Suprapubic skin (tissue), 4 donors: ENCODE results near the gene PFN3. TPM values are rescaled to one million over a fixed set of nuclear protein-coding genes. Genes with fewer than 3 reads are reported as not detected.

Experiments used
- DNase-seq, 2 donors: peaks; one replicate each; pipeline ENCODE4 v3.0.0-alpha.2; 2019; ENCODE audit warnings: low spot score in 2 of 2
- H3K27ac ChIP-seq: fragments of 200-600 bp; sonication (generic); one replicate; pipeline ENCODE4 v1.5.1; 2019
- H3K27me3 ChIP-seq: fragments of 200-600 bp; sonication (generic); one replicate; pipeline ENCODE4 v1.5.1; 2019
- H3K36me3 ChIP-seq: fragments of 200-600 bp; sonication (generic); one replicate; pipeline ENCODE4 v1.5.1; 2019
- H3K4me1 ChIP-seq: fragments of 200-600 bp; sonication (generic); one replicate; pipeline ENCODE4 v1.5.1; 2019
- H3K4me3 ChIP-seq: fragments of 200-600 bp; sonication (generic); one replicate; pipeline ENCODE4 v1.5.1; 2019; ENCODE audit warnings: mild to moderate bottlenecking
- H3K9me3 ChIP-seq: fragments of 200-600 bp; sonication (generic); one replicate; pipeline ENCODE4 v1.5.1; 2019
- EP300 ChIP-seq: sonication (generic); formaldehyde crosslinking; IDR thresholded peaks from one replicate; pipeline ENCODE4 v1.6.1; 2017; ENCODE audit warnings: antibody characterized with exemption
- POLR2A ChIP-seq, 2 donors: fragments of 450-650 bp; IDR thresholded peaks; one replicate each; pipeline ENCODE4 v1.6.1; 2017; ENCODE audit warnings: antibody characterized with exemption in 2 of 2, mild to moderate bottlenecking in 2 of 2, moderate library complexity in 2 of 2
- POLR2AphosphoS5 ChIP-seq, 3 donors: sonication (generic); formaldehyde crosslinking; IDR thresholded peaks; one replicate each; pipeline ENCODE4 v1.6.1; 2017; ENCODE audit warnings: antibody characterized with exemption in 3 of 3
- WGBS: methylation state at CpG from one replicate; pipeline ENCODE4 v1.1.5; 2018; 5-methylcytosine and 5-hydroxymethylcytosine counted together
- total RNA-seq, 4 donors: library from RNA; depleted of rRNA; stranded (reverse); fragments of >200 nt; gene quantifications; one replicate each; pipeline ENCODE4 v1.1.0, GENCODE V29; 2016
- TF ChIP-seq, protein P1 (sequence below), 2 donors: fragments of 200-600 bp in 1 of 2; fragments of 450-650 bp in 1 of 2; sonication (generic) in 1 of 2; IDR thresholded peaks; one replicate each; pipeline ENCODE4 v1.5.1; 2016 to 2019; ENCODE audit warnings: antibody characterized with exemption in 2 of 2, mild to moderate bottlenecking in 1 of 2, moderate library complexity in 1 of 2

Gene PFN3
- total RNA-seq, 4 donors from 2014 or later: not detected

GRCh38 chr5:177412603-177413233, 12.3 kb upstream of the PFN3 start:
- TF ChIP-seq EP300: no peak
- TF ChIP-seq, protein P1, sequence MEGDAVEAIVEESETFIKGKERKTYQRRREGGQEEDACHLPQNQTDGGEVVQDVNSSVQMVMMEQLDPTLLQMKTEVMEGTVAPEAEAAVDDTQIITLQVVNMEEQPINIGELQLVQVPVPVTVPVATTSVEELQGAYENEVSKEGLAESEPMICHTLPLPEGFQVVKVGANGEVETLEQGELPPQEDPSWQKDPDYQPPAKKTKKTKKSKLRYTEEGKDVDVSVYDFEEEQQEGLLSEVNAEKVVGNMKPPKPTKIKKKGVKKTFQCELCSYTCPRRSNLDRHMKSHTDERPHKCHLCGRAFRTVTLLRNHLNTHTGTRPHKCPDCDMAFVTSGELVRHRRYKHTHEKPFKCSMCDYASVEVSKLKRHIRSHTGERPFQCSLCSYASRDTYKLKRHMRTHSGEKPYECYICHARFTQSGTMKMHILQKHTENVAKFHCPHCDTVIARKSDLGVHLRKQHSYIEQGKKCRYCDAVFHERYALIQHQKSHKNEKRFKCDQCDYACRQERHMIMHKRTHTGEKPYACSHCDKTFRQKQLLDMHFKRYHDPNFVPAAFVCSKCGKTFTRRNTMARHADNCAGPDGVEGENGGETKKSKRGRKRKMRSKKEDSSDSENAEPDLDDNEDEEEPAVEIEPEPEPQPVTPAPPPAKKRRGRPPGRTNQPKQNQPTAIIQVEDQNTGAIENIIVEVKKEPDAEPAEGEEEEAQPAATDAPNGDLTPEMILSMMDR (IDR thresholded peaks at IDR 0.05): no peak
- TF ChIP-seq POLR2AphosphoS5 (IDR thresholded peaks at IDR 0.05): no peak
- TF ChIP-seq POLR2A (IDR thresholded peaks at IDR 0.05): no peak
- no peaks in the 10 kb centered on the region for H3K27me3 ChIP-seq
- no peak overlapping the region for H3K4me3 ChIP-seq
- no peaks in the 10 kb centered on the region for H3K9me3 ChIP-seq
- H3K4me1 ChIP-seq: no peaks in the 10 kb centered on the region
- 67% methylated on average over 8 of the region's 8 CpGs for WGBS
- no peaks in the 10 kb centered on the region for H3K36me3 ChIP-seq
- no peak overlapping the region for H3K27ac ChIP-seq
- no peak for DNase-seq

DNA sequence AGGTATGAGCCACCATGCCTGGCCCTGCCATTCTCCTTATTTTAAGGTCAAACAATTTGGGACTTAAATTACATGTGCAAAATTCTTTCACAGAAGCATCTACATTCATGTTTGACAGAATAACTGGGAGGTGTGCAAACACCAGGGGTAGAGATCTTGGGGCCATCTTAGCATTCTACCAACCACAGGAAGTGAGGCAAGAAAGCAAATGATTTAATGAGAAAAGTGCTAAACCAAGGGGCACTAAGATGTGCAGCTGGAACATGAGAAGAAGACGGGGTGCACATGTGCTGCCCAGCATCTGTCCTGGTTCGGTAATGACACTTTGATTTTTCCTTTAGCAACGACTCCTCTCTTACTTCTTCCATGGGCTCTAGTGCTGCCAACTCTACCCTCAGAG, 10.1 kb upstream of the PFN3 start:
- DNase-seq: no peak
- no peaks in the 10 kb centered on the region for H3K27me3 ChIP-seq
- 81% methylated on average over 3 of the region's 3 CpGs for WGBS
- no peaks in the 10 kb centered on the region for H3K4me1 ChIP-seq
- no peaks in the 10 kb centered on the region for H3K36me3 ChIP-seq
- no peaks in the 10 kb centered on the region for H3K9me3 ChIP-seq
- no peak for TF ChIP-seq EP300
- TF ChIP-seq, protein P1 (IDR thresholded peaks at IDR 0.05): no peak
- TF ChIP-seq POLR2AphosphoS5 (IDR thresholded peaks at IDR 0.05): no peak
- TF ChIP-seq POLR2A (IDR thresholded peaks at IDR 0.05): no peak
- H3K4me3 ChIP-seq: no peak overlapping the region
- H3K27ac ChIP-seq: no peak overlapping the region

DNA sequence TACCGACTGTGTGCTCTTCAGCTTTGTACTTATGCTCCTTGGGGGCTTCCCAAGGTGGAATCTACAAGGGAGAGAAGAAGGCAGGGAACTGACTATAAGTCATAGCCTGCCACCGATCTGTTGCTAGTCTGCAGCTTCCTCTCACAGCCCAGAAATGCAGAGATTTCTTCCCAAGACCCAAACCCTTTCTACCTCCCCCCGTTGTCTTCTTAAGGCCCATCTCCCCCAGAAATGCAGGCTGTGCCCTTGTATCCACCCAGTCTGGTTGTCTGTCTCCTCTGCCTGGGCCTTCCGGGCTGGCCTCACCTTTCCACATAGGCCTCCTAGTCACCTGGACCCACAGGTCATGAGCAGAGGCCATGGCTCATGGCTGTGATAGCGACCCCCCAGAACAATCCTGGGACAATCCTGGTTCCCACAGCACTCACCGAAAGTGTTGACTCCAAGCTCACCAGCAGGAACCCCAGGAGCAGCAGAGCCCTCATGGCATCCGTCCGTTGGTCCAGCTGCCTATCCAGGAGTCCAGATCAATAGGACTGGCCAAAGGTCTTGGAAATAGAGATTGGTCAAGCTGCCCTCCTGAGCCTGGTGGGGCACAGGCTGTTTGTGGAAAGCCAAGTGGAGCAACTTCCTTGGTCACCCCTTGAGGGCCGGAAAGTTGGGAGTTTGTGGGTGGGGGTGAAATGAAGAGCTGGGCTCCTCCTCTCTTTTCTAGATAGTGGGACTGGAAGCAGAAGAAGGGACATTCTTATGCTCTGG, 8.8 kb upstream of the PFN3 start, which contains the start of gene F12:
Gene F12 (minus strand): TSS at position 522 of the 759 bp plus-strand sequence. CDS start 37 bp downstream, at position 485.
- no peaks in the 10 kb centered on the region for H3K9me3 ChIP-seq
- peaks cover 7% of the 10 kb centered on the region for H3K4me1 ChIP-seq
- no peaks in the 10 kb centered on the region for H3K36me3 ChIP-seq
- H3K27ac ChIP-seq: no peak within 1 kb of the TSS
- no peak for TF ChIP-seq POLR2AphosphoS5 (IDR thresholded peaks at IDR 0.05)
- TF ChIP-seq, protein P1 (IDR thresholded peaks at IDR 0.05): no peak
- no peak for TF ChIP-seq POLR2A (IDR thresholded peaks at IDR 0.05)
- no peak for TF ChIP-seq EP300
- WGBS: 94% methylated on average over 8 of the region's 9 CpGs
- no peaks in the 10 kb centered on the region for H3K27me3 ChIP-seq
- DNase-seq: no peak
- H3K4me3 ChIP-seq: no peak within 1 kb of the TSS

DNA sequence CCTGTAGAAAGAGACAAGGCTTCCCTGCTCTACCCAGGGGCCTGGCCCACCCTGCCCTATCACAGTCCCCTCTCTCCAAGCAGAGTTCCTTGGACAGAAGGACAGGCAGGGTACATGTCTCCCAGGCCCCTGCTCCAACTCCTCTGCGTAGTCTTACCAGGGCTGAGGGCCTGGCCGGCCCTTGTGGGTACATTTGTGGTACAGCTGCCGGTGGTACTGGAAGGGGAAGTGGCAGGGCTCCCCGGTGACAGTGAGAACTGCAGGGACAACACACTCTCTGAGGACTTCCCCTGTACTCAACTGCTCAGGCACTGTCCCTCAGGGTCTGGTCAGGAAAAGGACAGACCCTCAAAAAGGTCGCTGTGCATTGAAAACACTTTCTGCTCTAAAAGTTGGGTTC, 5.3 kb upstream of the PFN3 start:
- peaks cover 27% of the 10 kb centered on the region for H3K27me3 ChIP-seq
- no peak overlapping the region for H3K27ac ChIP-seq
- no peaks in the 10 kb centered on the region for H3K9me3 ChIP-seq
- DNase-seq: no peak
- H3K36me3 ChIP-seq: no peaks in the 10 kb centered on the region
- TF ChIP-seq POLR2AphosphoS5 (IDR thresholded peaks at IDR 0.05) (no peak), POLR2A (IDR thresholded peaks at IDR 0.05) (no peak), EP300 (no peak)
- TF ChIP-seq, protein P1 (IDR thresholded peaks at IDR 0.05): no peak
- H3K4me3 ChIP-seq: no peak overlapping the region
- peaks cover 31% of the 10 kb centered on the region for H3K4me1 ChIP-seq
- WGBS: 86% methylated on average over 5 of the region's 5 CpGs

GRCh38 chr5:177405312-177405711, 4.9 kb upstream of the PFN3 start:
- Histone ChIP-seq H3K9me3 (no peaks in the 10 kb centered on the region), H3K27me3 (peaks cover 32% of the 10 kb centered on the region), H3K4me1 (peaks cover 34% of the 10 kb centered on the region), H3K27ac (no peak overlapping the region), H3K36me3 (no peaks in the 10 kb centered on the region), H3K4me3 (no peak overlapping the region)
- DNase-seq: no peak
- WGBS: 94% methylated on average over 2 of the region's 2 CpGs
- TF ChIP-seq EP300: no peak
- TF ChIP-seq POLR2AphosphoS5 (IDR thresholded peaks at IDR 0.05): no peak
- TF ChIP-seq, protein P1 (IDR thresholded peaks at IDR 0.05): no peak
- TF ChIP-seq POLR2A (IDR thresholded peaks at IDR 0.05): no peak
